DLD1 (cell line): ENCODE results near the gene SUPT3H.

Experiments
- in situ Hi-C: cut with HindIII; loops from 2 replicates; pipeline ENCODE4 v1.10.0; 2017; ENCODE audit warnings: low sequenced_read_pairs

SUPT3H gene

DNA sequence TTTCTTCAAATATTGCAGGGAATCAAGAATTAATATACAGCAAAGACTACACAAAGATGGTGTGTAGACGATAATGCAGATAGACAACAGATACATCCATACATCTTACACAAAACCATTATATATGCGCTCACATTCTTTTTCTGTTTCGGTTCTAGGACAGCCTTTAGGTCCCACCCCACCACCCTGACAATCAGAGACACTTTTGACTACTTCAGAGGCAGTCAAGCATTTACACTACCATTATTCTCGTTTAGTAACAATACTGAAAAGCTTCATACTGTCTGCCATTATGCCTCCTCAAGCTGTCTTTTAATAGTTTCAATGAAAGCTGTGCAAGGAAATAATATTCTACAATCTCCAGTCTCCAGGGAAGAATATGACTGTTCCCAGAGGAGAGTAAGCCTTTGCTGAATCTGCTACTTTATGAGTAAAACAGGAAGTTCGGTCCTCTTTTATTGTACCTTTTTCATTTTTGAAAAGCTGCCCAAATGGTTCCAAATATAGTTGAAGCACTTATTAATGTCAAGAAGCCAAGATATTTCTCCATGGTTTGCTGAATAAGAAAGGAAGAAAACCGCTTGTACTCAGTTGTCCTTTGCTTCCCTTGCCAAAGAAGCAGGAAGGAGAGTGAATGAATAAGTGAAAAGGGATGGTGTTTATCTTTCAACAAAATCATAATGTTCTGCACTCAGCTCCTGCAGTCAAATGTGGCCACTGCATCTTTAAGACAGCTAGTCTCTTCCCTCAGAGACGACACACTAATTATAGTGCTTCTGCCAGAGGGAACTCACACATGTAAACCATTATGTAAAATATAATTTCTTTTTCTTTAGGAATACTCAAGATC is 521.9 kb downstream of the SUPT3H start:
- in situ Hi-C loops = no loop called here

DNA sequence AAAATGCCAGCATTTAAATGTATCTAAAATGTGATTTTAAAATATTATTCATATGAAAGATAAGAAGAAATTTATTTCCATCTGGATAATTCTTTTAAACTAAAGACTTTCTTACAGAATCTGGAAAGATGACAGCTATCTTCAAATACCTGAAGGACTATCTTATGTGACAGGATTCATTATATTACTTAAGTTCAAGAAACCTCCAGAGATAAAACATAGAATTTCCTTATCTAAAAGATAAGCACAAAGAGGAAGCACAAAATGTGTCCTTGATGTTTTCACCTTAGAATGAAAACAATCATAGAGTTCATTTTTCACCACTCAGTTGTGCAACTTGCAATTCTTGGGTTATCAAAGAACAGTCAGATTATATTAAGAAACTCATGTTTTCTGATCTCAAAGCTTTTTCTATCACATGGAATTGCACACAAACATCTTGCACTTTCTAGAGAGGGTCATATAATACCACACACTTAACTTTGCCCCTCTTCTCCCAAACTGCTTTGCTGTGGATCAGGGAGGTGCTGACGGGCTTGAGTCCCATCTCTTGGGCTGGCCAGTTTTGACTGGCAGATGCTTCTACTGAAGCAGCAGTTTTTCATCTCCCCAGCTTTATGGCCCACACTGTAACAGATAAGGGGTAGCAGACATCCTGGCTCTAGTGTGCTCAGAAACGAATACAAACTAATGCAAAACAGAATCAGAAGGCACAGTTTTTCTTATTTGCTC is 522.9 kb downstream of the SUPT3H start:
- in situ Hi-C loops = no loop called here

DNA sequence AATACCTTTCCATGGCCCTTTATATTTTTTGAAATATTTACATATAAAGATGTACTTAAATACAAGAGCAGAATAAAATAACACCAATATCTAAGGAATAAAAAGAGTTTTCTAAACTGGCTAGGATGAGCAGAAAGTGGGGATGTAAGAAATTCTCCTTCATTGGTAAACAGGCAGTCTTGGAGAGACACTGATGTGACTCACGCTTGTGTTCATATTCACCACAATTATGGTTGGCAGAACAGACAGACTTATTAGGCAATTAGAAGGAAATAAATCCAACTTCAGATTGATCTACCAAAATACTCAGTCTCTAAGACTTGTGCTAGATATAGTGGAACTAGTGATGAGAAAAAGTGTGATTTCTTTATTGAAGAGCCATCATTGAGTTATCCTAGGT is 526.6 kb downstream of the SUPT3H start:
- in situ Hi-C loops = no loop called here

DNA sequence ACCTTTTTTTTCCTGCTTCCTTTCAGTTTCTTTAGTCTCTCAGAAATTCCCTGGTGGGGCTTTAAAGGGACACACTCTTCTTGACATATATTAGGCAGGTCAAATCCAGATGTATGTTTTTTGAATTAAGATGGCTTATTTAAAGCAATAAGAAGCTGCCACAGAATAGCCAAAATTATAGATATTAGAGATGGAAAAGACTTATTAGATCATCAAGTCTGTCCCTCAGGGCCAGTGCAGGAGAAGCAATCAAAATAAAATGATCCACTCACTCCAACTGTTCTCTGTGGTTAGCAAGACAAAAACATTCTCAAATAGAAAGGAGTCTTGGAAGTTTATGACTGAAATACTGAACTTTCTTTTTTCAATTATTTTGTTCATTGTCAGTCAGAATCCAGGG is 527.4 kb downstream of the SUPT3H start:
- in situ Hi-C loops = no loop called here

DNA sequence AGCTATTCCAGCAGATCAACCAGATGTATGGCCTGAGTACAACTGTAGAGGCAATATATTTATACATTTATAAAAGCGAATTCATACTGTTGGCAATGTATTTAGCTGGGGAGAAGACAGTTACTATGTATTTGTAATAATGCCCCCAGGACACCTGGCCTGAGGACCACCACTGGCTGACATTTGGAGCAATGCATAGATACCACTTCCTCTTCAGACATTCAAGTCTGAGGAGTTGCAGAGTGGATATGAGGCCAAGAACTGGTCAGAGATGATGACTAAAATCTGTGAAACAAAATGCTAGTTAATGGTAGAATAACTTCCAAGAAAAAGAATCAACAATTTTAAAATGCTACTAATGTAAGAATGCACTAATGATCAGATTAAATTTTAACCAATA is 527.9 kb downstream of the SUPT3H start:
- in situ Hi-C loops = no loop called here

DNA sequence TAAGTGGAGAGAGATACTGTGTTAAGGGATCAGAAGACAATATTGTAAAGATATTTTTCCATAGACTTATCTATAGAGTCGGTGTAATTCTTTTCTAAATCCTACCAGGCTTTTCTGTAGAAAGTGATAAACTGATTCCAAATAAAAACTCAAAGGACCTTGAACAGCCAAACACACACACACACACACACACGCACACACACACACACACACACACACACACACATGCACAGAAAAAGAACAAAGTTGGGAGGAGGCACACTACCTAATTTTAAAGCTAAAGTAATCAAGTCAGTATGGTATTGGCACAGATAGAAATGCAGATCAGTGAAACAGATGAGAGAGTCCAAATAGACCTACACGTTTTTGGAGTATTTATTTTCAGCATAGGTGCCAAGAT is 534.0 kb downstream of the SUPT3H start:
- in situ Hi-C loops = no loop called here

DNA sequence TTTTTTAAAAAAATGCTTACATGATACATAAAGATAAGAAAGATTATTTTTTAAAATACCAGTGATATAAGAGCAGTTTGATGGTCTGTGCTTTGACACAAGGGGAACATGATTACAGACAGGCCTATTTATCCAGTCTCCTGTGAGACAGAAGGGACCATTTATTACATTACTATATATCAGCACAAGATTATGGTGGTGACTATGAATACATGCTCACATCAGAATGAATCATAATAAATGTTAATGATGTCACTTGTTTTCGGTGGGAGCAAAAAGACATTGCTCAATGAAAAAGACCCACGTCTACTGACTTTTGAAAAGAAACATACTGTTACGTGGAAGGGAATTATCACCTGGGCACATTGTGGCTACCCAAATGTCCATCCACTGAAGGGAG is 535.1 kb downstream of the SUPT3H start:
- in situ Hi-C loops = no loop called here

DNA sequence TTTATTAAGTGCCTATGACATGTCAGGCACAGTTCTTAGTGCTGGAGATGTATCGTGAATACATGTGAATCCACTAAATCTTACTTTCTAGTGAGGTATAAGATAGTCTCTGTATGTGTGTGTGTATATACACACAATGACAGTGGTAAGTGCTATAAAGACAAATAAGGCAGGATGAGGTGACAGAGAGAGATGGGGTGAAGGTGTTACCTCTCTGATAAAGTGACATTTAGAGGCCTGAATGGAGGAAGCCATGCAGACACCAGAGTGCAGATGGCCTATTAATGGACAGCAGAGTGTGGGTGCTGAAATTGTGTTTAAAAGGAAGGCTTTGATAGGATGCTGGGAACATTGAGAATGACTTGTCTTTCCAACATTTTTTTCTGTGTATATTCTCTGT is 535.9 kb downstream of the SUPT3H start:
- in situ Hi-C loops = no loop called here

DNA sequence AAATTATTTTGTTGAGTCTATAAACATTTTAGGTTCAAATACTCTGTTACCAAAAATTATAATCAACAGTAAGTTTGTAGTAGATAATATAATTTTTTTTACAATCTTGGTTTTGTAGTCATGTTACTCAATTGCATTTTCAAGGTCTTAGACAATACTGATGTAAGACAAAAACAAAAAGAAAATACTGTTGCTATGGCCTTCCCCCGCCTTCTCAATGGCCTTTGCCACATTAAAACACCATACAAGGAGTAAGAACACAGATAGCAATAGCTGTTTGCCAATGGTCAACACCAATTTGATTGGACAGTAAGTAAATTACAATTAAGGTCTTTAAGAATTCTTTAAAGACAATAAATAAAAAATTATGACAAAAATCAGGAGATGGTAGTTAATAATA is 540.0 kb downstream of the SUPT3H start:
- in situ Hi-C loops = no loop called here

DNA sequence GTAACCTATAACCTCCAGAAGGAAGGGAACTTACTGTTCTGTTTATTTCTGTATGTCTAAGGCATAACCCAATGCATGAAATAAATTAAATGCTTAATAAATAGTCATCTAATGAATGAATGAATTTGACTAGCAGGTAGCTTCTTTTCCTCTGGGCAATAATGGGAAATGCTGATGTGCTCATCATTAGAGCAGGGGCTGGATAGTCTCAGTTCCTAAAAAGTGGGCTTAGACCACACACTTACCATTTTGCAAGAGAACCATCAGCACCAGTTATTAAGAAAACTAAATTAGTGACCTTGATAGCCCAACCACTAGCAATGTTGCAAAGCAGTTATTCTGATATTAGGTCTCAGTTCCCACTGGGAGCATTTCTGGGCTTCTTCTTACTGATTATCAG is 540.5 kb downstream of the SUPT3H start:
- in situ Hi-C loops = no loop called here

DNA sequence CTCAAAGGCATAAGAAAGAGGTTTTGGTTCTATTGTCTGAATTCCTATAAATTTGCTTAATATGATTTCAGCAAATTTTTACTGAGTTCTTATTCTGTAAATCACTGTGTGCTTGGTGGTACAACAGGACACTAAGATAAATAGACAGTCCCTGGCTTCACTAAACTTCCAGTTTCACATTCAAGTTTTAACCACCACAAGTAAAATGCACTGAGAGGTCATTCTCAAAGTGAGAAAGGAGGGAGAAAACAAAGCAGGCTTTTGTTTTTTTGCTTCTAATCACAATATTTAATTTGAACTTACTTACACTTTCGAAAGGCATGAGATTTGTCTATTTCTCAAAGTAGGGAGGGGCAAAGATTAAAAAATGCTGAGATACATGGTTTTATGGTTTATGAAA is 544.5 kb downstream of the SUPT3H start:
- in situ Hi-C loops = no loop called here

DNA sequence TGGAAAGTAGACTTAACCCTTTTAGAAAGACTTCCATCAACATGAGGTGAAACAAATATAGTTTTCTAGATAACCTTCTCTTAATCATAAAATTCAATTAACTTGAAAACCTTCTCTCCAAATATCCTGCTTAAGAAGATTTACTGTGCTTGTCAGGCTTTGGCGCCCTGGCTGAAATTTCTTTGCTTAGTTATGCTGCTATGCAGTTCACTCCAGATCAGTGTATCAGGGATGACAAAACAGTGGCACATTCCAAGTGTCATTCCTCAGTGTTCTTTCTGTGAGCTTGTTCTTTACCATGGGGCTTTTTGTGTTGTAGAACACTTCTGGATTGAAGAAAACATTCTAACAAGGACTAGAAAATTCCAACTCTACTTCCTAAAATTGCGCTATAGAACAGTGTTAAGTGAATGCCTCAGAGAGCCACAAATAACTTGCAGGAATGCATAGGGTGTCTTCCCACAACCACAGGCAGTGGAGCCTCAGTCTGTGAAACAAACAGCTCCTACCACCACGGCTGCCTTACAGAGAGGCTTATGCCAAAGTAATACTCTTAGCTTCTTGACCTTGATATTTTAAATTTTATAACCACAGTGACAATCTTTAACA is 546.6 kb downstream of the SUPT3H start:
- in situ Hi-C loops = no loop called here

DNA sequence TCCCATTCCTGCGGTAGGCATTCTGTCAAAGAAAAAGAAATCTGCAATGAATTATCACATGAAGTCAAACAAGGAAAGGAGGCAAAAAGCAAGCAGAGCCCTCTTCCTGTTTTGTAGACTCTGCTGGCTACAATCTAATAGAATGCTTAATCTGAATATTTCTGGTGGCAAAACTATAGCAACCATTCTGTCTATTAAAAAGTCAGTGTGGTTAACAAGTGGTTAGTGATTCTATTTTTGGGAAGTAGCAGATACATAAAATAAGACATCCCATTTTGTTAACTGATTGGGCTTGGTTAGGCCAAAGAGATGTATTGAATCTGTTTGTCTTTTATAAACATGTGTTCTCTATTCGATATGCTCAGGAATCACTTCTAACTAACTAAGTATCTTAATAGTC is 547.9 kb downstream of the SUPT3H start:
- in situ Hi-C loops = no loop called here

DNA sequence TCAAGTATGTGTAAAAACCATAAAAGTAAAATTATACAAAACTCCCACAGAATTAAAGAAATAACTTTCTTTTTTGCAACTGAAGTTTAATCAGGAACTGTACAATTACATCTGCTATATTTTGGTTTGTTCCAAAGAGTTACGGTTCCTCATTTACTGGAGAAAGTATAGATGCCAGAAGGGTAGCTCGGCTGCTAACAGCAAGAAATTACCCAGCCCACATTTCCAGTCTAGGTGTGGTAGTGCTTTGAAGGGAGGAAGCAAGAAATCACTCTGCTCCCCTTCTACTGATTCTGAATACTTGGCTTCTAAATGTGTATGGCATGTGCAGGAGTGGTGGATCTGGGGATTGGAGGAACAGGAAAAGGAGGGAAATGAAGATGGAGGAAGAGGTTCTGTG is 549.0 kb downstream of the SUPT3H start:
- in situ Hi-C loops = no loop called here

DNA sequence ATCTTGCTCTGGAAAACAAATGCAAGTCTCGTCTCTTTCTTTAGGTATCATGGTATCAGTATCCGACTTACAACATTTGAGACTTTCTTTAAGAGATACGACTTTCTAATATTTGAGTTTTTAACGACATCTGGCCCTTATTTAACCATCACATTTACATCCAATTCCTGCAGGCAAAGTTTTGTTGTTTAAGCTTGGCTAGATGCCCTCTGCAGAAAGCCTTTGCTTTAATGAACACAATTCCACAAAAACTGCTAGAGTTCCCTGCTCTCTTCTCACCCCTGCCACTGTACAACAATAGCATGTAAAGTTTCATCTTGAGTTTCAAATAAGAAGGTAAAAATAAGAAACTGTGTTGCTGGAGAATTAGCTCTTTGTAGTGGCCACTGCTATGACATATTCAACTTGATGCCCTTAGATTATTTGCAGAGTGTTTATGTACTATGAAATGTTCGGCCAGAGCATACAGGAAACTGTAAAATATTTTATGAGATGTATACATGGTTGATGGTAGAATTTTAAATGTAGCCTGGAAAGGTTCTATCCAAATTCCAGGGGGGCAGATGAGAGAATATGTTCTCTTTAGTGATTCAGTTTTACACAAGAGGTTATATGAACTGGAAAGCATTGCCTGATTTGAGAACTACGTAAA is 551.6 kb downstream of the SUPT3H start:
- in situ Hi-C loops = no loop called here

DNA sequence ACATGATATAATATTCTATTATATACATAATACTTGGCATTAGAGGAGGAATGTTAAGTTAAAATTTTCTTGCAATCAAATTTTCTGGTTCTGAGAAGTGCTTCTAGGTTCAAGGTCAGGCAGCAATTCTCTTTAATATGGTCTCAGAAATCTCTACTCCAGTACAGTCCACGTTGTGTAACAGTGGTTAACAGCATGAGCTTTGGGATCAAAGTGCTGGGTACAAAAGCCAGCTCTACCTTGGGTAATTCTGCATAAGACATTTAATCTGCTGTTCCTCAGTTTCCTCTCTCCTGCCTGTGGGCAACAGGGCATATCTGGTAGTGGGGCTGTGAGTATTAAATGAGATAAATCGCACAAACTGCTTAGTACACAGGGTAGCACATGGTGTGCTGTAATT is 552.5 kb downstream of the SUPT3H start:
- in situ Hi-C loops = no loop called here

DNA sequence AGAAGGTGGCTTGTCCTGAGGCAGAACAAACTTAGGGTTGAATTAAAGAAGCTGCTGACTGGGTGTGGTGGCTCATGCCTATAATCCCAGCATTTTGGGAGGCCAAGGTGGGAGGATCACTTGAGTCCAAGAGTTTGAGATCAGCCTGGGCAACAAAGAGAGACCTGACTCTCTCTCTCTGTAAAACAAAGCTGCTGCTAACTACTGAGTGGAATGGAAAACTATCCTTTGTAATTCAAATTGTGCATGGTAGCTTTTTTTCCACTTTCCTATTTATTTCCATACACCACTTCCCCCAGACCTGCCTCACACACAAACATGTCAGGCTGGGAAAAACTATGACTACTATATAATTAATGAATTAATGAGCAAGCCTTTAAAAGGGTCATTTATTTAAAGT is 553.2 kb downstream of the SUPT3H start:
- in situ Hi-C loops = no loop called here

DNA sequence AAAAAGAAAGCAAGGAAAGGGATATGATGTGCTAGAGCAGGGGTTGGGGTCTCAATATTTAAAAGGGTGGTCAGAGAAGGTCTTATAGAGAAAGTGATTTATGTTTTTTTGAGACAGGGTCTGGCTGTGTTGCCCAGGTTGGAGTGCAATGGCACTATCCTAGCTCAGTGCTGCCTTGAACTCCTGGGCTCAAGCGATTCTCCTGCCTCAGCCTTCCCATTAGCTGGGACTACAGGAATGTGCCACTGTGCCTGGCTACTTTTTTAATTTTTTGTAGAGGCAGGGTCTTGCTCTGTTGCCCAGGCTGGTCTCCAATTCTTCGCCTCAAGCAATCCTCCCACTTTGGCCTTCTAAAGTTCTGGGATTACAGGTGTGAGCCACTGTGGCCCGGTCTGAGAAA is 557.0 kb downstream of the SUPT3H start:
- in situ Hi-C loops = no loop called here

DNA sequence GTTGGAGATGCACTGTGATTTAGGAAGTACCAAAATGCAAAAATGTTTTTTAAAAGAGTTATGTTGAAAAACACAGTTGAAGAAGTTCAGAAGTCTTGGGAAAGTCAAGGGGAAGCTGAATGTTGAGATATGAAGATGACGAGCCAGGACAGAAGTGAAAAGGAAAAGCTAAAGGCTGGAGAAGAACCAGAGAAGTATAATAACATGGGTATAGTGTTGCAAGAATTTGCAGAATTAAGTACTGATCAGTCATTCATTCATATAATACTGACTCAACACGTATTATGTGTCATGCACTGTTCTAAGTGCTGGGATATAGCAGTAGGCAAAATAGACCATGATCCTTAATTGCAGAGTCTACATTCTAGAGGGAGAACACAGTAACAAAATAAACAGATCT is 557.4 kb downstream of the SUPT3H start:
- in situ Hi-C loops = no loop called here

DNA sequence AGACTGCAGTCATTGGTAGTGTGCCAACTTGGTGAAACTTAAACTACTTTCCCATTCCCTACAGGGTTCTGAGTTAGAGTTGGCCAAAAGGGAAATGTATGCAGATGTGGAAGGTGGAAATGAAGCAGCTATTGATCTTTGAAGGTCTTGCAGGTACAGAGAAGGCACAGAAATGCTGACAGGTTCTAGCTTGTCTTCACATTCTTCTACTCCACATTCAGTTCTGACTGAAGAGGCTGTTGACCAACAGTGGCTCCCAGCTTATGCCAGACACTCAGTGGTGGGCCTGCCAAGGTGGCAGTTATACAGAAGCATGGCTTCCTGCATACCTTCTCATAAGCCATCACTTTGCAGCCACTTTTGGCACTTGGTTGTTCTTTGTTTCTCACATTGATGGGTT is 566.3 kb downstream of the SUPT3H start:
- in situ Hi-C loops = no loop called here

DNA sequence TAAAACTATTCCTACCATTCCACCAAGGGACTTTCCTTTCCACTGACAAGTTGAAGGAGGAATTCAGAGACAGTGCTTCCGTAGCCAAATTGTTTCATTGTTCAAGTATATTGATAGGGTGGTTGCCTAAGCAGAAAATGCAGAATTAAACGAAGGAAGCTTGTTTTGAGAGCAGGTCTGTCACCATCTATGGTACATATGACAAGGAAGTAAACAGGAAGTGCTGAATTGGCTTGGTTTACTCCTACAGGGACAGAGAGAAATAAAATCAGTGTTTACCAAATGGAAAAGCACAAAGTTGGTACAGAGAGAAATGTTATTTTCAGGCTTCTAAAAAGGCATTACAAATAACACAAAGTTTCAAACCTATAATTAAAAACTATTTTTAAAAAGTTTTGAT is 568.5 kb downstream of the SUPT3H start:
- in situ Hi-C loops = no loop called here

DNA sequence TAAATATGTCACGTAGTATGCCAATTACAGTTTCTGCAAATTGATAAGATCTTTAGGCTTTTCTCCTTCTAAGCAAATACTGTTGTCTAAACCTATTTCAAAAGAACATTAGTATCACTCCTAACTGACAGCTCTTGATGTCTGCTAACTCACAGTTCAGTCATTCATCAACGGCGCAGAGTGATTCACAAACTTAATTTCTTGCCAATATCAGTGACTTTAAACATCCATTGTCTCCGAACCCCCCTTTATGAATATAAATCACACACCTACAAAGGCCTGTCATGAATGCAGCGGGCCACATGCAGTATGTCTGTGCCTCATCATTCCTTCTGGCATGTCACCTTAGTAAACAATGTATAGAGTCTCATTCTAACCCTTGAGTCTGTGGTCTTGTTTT is 569.6 kb downstream of the SUPT3H start:
- in situ Hi-C loops = no loop called here
